T-cell (primary cell): ENCODE measurements around the gene MOCOS. TPM values are rescaled to one million over a fixed set of nuclear protein-coding genes. Genes with fewer than 3 reads are reported as not detected.
"Not testable (repeated sequence)": the region's sequence is repeated elsewhere in the genome, so short reads cannot be mapped to it uniquely, and the experiment has no call there.

Source experiments
- ATAC-seq, 4 experiments: fragments of 200-7000 bp in 3 of 4; fragments of 150-1000 bp in 1 of 4; cut with Tn5 transposase; replicated peaks in 1 of 4; 1 replicate in 3 of 4; 2 replicates in 1 of 4; pipeline ENCODE4 v1.10.0; 2021; ENCODE audit warnings: moderate library complexity in 3 of 4, mild to moderate bottlenecking in 2 of 4, moderate number of reproducible peaks in 1 of 4
- CTCF ChIA-PET, 2 donors: fragments of 300-600 bp; sonication (Branson Sonifier 250); formaldehyde crosslinking; loops; one replicate each; lab custom pipeline; 2022; ENCODE audit warnings: antibody characterized with exemption in 2 of 2; lab: Charles Lee
- POLR2A ChIA-PET, 2 donors: fragments of 300-600 bp; sonication (Branson Sonifier 250); formaldehyde crosslinking; loops; one replicate each; lab custom pipeline; 2022; ENCODE audit warnings: antibody characterized with exemption in 2 of 2; lab: Charles Lee
- DNase-seq, 35 experiments: peaks; one replicate each; pipeline versions ENCODE4 v3.0.0 to v3.0.0-alpha.2; 2013 to 2023
- H3K27ac ChIP-seq: one replicate; pipeline ENCODE4 v1.5.1; 2013; ENCODE audit warnings: low read length
- H3K27me3 ChIP-seq, 2 experiments: replicated peaks in 1 of 2; 1 replicate in 1 of 2; 2 replicates in 1 of 2; pipeline versions ENCODE4 v1.6.1 to v1.7.0; 2013; ENCODE audit warnings: low read length in 1 of 2, mixed read lengths in 1 of 2; ENCODE audit not compliant: control insufficient read depth in 2 of 2, insufficient read depth in 2 of 2; ENCODE audit errors: extremely low read depth in 1 of 2
- H3K36me3 ChIP-seq, 2 donors: 1 replicate in 1 of 2; 2 replicates in 1 of 2; pipeline versions ENCODE4 v1.6.1 to v1.7.0; 2013; ENCODE audit warnings: low read length in 1 of 2; ENCODE audit not compliant: control insufficient read depth in 2 of 2, insufficient read depth in 1 of 2; ENCODE audit errors: extremely low read depth in 1 of 2
- H3K4me1 ChIP-seq, 2 experiments: 1 replicate in 1 of 2; 2 replicates in 1 of 2; pipeline versions ENCODE4 v1.6.1 to v1.7.0; 2013; ENCODE audit warnings: low read length in 2 of 2, mixed read lengths in 1 of 2; ENCODE audit not compliant: insufficient read depth in 2 of 2, control insufficient read depth in 1 of 2; ENCODE audit errors: extremely low read depth in 1 of 2
- H3K4me3 ChIP-seq, 2 donors: 1 replicate in 1 of 2; 2 replicates in 1 of 2; pipeline versions ENCODE4 v1.5.1 to v1.7.0; 2013; ENCODE audit warnings: mild to moderate bottlenecking in 2 of 2, low read length in 1 of 2, moderate library complexity in 1 of 2; ENCODE audit not compliant: control insufficient read depth in 1 of 2; ENCODE audit errors: extremely low read depth in 1 of 2
- H3K9me3 ChIP-seq: 2 replicates; pipeline ENCODE4 v1.7.0; 2013
- H3K27ac Mint-ChIP-seq, 2 donors: one replicate each; pipeline ENCODE4 v1.8.0; 2020 to 2021; ENCODE audit warnings: mild to moderate bottlenecking in 2 of 2, mixed read lengths in 2 of 2
- H3K27me3 Mint-ChIP-seq, 2 donors: one replicate each; pipeline ENCODE4 v1.8.0; 2021 to 2022; ENCODE audit warnings: mixed read lengths in 2 of 2
- H3K36me3 Mint-ChIP-seq: one replicate; pipeline ENCODE4 v1.8.0; 2021; ENCODE audit warnings: mixed read lengths
- H3K4me1 Mint-ChIP-seq, 3 donors: one replicate each; pipeline ENCODE4 v1.8.0; 2020 to 2022; ENCODE audit warnings: mixed read lengths in 3 of 3, mild to moderate bottlenecking in 1 of 3
- H3K4me3 Mint-ChIP-seq, 3 donors: one replicate each; pipeline ENCODE4 v1.8.0; 2020 to 2022; ENCODE audit warnings: mild to moderate bottlenecking in 3 of 3, mixed read lengths in 3 of 3, moderate library complexity in 3 of 3
- H3K9me3 Mint-ChIP-seq, 3 donors: one replicate each; pipeline ENCODE4 v1.8.0; 2020 to 2022; ENCODE audit warnings: mixed read lengths in 3 of 3
- WGBS: methylation state at CpG from one replicate; pipeline ENCODE4 v1.1.5; 2013; ENCODE audit warnings: missing lambda C conversion rate; ENCODE audit not compliant: insufficient coverage; 5-methylcytosine and 5-hydroxymethylcytosine counted together
- total RNA-seq, 35 experiments: library from RNA in 6 of 35; stranded (reverse) in 6 of 35; fragments of 120-200 nt in 1 of 35; gene quantifications; one replicate each; pipeline versions ENCODE4 v1.2.1 to v1.2.4 and lab custom pipeline; 2013 to 2026

Gene MOCOS
- total RNA-seq, 5 donors from 2014 or later (not counting 1 experiment from before 2014, with no cell fraction given) = 0.05 to 0.47 (median 0.16) TPM

GRCh38 chr18:36160959-36161371 is 26.3 kb upstream of the MOCOS start:
- no peaks in the 10 kb centered on the region for H3K27me3 ChIP-seq
- ATAC-seq (no peak), DNase-seq (no peak)
- H3K4me1 ChIP-seq = no peaks in the 10 kb centered on the region
- no CpG with 5 or more reads among the region's 4 CpGs for WGBS
- Mint-ChIP-seq H3K27me3 (no peaks in the 10 kb centered on the region), H3K4me3 (no peak overlapping the region), H3K36me3 (peaks cover 70% of the 10 kb centered on the region), H3K27ac (peak overlapping the region in 1 of 2 donors; percentile 34), H3K9me3 (no peaks in the 10 kb centered on the region), H3K4me1 (peaks cover 10 to 33% (median 25%) of the 10 kb centered on the region in 3 donors)
- peaks cover 0 to 84% of the 10 kb centered on the region in 2 donors for H3K36me3 ChIP-seq
- POLR2A ChIA-PET = interaction anchor here in 1 of 2 donors (0.7 kb wide), 1 partner anchor 16 kb away, joined by 12 read pairs; no protein-coding TSS in a partner anchor
- no peak overlapping the region for H3K27ac ChIP-seq
- H3K4me3 ChIP-seq = no peak overlapping the region
- CTCF ChIA-PET = interaction anchor here in 1 of 2 donors (0.7 kb wide), 1 partner anchor 49 kb away, joined by 4 read pairs; no protein-coding TSS in a partner anchor
- no peaks in the 10 kb centered on the region for H3K9me3 ChIP-seq

- Mint-ChIP-seq H3K27ac (peak overlapping the region in 1 of 2 donors; percentile 12), H3K9me3 (no peaks in the 10 kb centered on the region), H3K4me1 (peaks cover 0 to 22% (median 15%) of the 10 kb centered on the region in 3 donors), H3K27me3 (no peaks in the 10 kb centered on the region), H3K36me3 (peaks cover 61% of the 10 kb centered on the region), H3K4me3 (no peak overlapping the region)
- WGBS = no CpG with 5 or more reads among the region's 1 CpG
- H3K4me3 ChIP-seq = no peak overlapping the region
- no peaks in the 10 kb centered on the region for H3K9me3 ChIP-seq
- ATAC-seq (no peak), DNase-seq (no peak)
- no peaks in the 10 kb centered on the region for H3K27me3 ChIP-seq
- ChIA-PET POLR2A (interaction anchor here in 1 of 2 donors (0.5 to 0.7 kb wide), 2 partner anchors 452 to 670 kb away, joined by 3 to 4 read pairs; no protein-coding TSS in a partner anchor), CTCF (interaction anchor here in 1 of 2 donors (0.5 to 0.6 kb wide), 2 partner anchors 20 to 173 kb away, joined by 3 read pairs; no protein-coding TSS in a partner anchor)
- H3K36me3 ChIP-seq = peaks cover 0 to 81% of the 10 kb centered on the region in 2 donors
- no peak overlapping the region for H3K27ac ChIP-seq
- H3K4me1 ChIP-seq = no peaks in the 10 kb centered on the region
Observed at GRCh38 chr18:36162981-36163380, 24.3 kb upstream of the MOCOS start.

GRCh38 chr18:36167692-36168218 is 19.5 kb upstream of the MOCOS start:
- Mint-ChIP-seq H3K4me1 (peaks cover 0 to 1% (median 0%) of the 10 kb centered on the region in 3 donors), H3K4me3 (no peak overlapping the region), H3K27me3 (no peaks in the 10 kb centered on the region), H3K36me3 (peaks cover 59% of the 10 kb centered on the region), H3K27ac (no peak overlapping the region), H3K9me3 (no peaks in the 10 kb centered on the region)
- Histone ChIP-seq H3K36me3 (peaks cover 19 to 79% of the 10 kb centered on the region in 2 donors), H3K4me1 (no peaks in the 10 kb centered on the region), H3K4me3 (no peak overlapping the region), H3K27ac (no peak overlapping the region), H3K27me3 (no peaks in the 10 kb centered on the region), H3K9me3 (no peaks in the 10 kb centered on the region)
- POLR2A ChIA-PET = interaction anchor here in 1 of 2 donors (0.6 to 0.7 kb wide), 2 partner anchors 162 to 1001 kb away, joined by 3 to 4 read pairs; no protein-coding TSS in a partner anchor
- CTCF ChIA-PET = no interaction called here
- ATAC-seq (no peak), DNase-seq (no peak)
- no CpG with 5 or more reads among the region's 3 CpGs for WGBS

GRCh38 chr18:36168296-36168695 is 19.0 kb upstream of the MOCOS start:
- H3K4me3 ChIP-seq, H3K27me3 Mint-ChIP-seq, H3K27me3 ChIP-seq, H3K27ac ChIP-seq, DNase-seq, ATAC-seq, H3K4me1 ChIP-seq, H3K9me3 Mint-ChIP-seq, POLR2A ChIA-PET, H3K9me3 ChIP-seq, H3K4me1 Mint-ChIP-seq, H3K27ac Mint-ChIP-seq, H3K4me3 Mint-ChIP-seq, CTCF ChIA-PET: not testable (repeated sequence)
- peaks cover 20 to 79% of the 10 kb centered on the region in 2 donors for H3K36me3 ChIP-seq
- H3K36me3 Mint-ChIP-seq = peaks cover 54% of the 10 kb centered on the region
- no CpG with 5 or more reads among the region's 3 CpGs for WGBS

GRCh38 chr18:36169938-36170337 is 17.4 kb upstream of the MOCOS start:
- H3K4me3 Mint-ChIP-seq = no peak overlapping the region
- Histone ChIP-seq H3K27ac (no peak overlapping the region), H3K9me3 (no peaks in the 10 kb centered on the region), H3K4me1 (no peaks in the 10 kb centered on the region), H3K4me3 (no peak overlapping the region), H3K36me3 (peaks cover 23 to 81% of the 10 kb centered on the region in 2 donors), H3K27me3 (no peaks in the 10 kb centered on the region)
- H3K27ac Mint-ChIP-seq = no peak overlapping the region
- H3K9me3 Mint-ChIP-seq = no peaks in the 10 kb centered on the region
- peaks cover 48% of the 10 kb centered on the region for H3K36me3 Mint-ChIP-seq
- DNase-seq (no peak), ATAC-seq (no peak)
- 96% methylated on average over 4 of the region's 5 CpGs for WGBS
- no peaks in the 10 kb centered on the region for H3K27me3 Mint-ChIP-seq
- ChIA-PET POLR2A (no interaction called here), CTCF (no interaction called here)
- H3K4me1 Mint-ChIP-seq = no peaks in the 10 kb centered on the region

GRCh38 chr18:36175481-36175880 is 11.8 kb upstream of the MOCOS start:
- Mint-ChIP-seq H3K27ac (no peak overlapping the region), H3K36me3 (peaks cover 48% of the 10 kb centered on the region), H3K4me1 (peaks cover 6 to 18% (median 14%) of the 10 kb centered on the region in 3 donors), H3K9me3 (no peaks in the 10 kb centered on the region), H3K27me3 (no peaks in the 10 kb centered on the region), H3K4me3 (no peak overlapping the region)
- Histone ChIP-seq H3K9me3 (no peaks in the 10 kb centered on the region), H3K27ac (no peak overlapping the region), H3K4me1 (no peaks in the 10 kb centered on the region), H3K4me3 (no peak overlapping the region), H3K36me3 (peaks cover 23 to 54% of the 10 kb centered on the region in 2 donors), H3K27me3 (no peaks in the 10 kb centered on the region)
- DNase-seq (no peak), ATAC-seq (no peak)
- ChIA-PET POLR2A (interaction anchor here in 1 of 2 donors (0.6 kb wide), 1 partner anchor 28 kb away, joined by 3 read pairs; no protein-coding TSS in a partner anchor), CTCF (no interaction called here)
- WGBS = 93% methylated on average over 1 of the region's 1 CpG
